Ecto neural progenitor cell (in vitro differentiated cells): ENCODE measurements around the gene NXPE4.
"Not testable (repeated sequence)": the region's sequence is repeated elsewhere in the genome, so short reads cannot be mapped to it uniquely, and the experiment has no call there.

Experiments
- DNase-seq: peaks from one replicate; pipeline ENCODE4 v3.0.0-alpha.2; 2018; ENCODE audit warnings: low spot score

Gene NXPE4

DNA sequence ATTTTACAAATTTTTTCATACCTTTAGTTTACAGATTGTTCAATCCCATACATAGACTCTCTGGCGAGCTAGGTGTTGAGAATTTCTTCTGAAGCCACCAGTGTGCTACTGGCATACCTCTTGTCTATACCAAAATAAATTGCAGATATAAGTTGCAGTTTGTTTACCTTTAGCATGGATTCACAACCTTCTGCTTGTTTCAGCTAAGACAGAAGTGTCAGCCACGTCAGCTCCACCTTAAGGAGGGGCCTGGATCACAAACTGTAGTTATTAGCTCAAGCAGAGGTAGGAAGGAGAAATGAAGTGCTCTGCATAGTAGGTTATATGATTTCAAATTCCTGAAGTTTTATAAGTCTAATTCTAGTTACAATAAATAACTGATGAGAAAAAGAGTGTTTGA, at the start of gene NXPE4:
Gene NXPE4 (minus strand): TSS at position 216 of the 400 bp plus-strand sequence. CDS start 1,027 bp downstream, outside the sequence.
- no peak for DNase-seq

DNA sequence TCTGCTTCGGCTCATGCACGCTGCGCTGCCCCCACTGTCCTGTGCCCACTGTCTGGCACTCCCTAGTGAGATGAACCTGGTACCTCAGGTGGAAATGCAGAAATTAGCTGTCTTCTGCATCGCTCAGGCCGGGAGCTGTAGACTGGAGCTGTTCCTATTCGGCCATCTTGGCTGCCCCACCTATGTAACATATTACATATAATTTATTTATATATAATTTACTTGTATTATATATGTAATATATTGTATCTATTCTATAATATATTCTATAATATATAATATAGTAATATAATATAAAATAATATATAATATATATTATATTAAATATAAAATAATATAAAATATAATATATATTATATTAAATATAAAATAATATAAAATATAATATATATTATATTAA, 43.9 kb upstream of the NXPE4 start:
- not testable (repeated sequence) for DNase-seq

- not testable (repeated sequence) for DNase-seq
These were observed 35.9 kb upstream of the NXPE4 start for GRCh38 chr11:114631445-114631965.

- no peak for DNase-seq
These were observed 29.7 kb upstream of the NXPE4 start for GRCh38 chr11:114625294-114625693.

DNA sequence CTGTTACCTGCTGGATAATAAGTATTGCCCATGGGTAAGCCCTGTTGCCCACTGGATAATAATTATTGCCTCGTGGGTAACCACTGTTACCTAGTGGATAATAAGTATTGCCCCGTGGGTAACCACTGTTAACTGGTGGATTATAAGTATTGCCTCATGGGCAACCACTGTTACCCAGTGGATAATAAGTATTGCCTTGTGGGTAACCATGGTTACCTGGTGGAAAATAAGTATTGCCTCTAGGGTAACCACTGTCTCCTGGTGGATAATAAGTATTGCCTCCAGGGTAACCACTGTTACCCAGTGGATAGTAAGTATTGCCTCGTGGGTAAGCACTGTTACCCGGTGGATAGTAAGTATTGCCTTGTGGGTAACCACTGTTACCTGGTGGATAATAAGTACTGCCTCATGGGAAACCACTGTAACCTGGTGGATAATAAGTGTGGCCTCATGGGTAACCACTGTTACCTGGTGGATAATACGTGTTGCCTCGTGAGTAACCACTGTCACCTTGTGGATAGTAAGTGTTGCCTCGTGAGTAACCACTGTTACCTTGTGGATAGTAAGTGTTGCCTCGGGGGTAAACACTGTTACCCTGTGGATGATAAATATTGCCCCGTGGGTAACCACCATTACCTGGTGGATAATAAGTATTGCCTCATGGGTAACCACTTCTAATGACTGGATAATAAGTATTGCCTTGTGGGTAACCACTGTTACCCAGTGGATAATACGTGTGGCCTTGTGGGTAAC, 29.0 kb upstream of the NXPE4 start:
- DNase-seq, result no peak

GRCh38 chr11:114623720-114624119, 28.1 kb upstream of the NXPE4 start:
- DNase-seq, result no peak

- no peak for DNase-seq
These were observed 27.3 kb upstream of the NXPE4 start for GRCh38 chr11:114622858-114623257.

- DNase-seq, result no peak
These were observed 26.6 kb upstream of the NXPE4 start for GRCh38 chr11:114621950-114622809.

- DNase-seq, result no peak
These were observed 25.5 kb upstream of the NXPE4 start for GRCh38 chr11:114621072-114621471.

- no peak for DNase-seq
These were observed 24.1 kb upstream of the NXPE4 start for GRCh38 chr11:114619659-114620173.

GRCh38 chr11:114618139-114618538, 22.6 kb upstream of the NXPE4 start:
- no peak for DNase-seq

DNA sequence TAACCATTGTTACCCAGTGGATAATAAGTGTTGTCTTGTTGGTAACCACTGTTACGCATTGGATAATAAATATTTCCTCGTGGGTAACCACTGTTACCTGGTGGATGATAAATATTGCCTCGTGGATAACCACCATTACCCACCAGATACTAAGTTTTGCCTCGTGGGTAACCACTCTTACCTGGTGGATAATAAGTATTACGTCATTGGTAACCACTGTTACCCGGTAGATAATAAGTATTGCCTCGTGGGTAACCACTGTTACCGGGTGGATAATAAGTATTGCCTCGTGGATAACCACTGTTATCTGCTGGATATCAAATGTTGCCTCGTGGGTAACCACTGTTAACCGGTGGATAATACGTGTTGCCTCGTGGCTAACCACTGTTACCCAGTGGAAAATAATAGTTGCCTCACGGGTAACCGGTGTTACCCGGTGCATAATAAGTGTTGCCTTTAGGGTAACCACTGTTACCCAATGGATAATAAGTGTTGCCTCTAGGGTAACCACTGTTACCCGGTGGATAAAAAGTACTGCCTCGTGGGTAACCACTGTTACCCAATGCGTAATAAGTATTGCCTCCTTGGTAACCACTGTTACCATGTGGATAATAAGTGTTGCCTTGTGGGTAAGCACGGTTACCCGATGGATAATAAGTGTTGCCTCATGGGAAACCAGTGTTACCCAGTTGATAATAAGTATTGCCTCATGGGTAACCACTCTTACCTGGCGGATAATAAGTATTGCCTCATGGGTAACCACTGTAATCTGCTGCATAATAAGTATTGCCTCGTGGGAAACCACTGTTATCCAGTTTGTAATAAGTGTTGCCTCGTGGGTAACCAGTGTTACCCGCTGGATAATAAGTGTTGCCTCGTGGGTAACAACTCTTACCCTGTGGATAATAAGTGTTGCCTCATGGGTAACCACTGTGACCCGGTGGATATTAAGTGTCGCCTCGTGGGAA, 21.9 kb upstream of the NXPE4 start:
- DNase-seq, result no peak

- DNase-seq, result no peak
These were observed 20.9 kb upstream of the NXPE4 start for GRCh38 chr11:114616516-114616915.

DNA sequence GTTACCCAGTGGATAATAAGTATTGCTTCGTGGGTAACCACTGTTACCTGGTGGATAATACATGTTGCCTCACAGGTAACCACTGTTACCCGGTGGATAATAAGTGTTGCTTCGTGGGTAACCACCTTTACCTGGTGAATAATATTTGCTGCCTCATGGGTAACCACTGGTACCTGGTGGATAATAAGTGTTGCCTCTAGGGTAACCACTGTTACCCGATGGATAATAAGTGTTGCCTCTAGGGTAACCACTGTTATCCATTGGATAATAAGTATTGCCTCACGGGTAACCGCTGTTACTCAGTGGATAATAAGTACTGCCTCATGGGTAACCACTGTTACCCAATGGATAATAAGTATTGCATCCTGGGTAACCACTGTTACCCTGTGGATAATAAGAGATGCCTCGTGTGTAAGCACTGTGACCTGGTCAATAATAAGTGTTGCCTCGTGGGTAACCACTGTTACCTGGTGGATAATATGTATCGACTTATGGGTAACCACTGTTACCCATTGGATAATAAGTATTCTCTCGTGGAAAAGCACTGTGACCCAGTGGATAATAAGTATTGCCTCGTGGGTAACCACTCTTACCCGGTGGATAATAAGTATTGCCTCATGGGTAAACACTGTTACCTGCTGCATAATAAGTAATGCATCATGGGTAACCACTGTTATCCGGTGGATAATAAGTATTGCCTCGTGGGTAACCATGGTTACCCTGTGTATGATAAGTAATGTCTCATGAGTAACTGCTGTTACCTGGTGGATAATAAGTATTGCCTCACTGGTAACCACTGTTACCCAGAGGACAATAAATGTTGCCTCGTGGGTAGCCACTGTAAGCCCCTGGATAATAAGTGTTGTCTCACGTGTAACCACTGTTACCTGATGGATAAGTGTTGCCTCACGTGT, 20.1 kb upstream of the NXPE4 start:
- no peak for DNase-seq

DNA sequence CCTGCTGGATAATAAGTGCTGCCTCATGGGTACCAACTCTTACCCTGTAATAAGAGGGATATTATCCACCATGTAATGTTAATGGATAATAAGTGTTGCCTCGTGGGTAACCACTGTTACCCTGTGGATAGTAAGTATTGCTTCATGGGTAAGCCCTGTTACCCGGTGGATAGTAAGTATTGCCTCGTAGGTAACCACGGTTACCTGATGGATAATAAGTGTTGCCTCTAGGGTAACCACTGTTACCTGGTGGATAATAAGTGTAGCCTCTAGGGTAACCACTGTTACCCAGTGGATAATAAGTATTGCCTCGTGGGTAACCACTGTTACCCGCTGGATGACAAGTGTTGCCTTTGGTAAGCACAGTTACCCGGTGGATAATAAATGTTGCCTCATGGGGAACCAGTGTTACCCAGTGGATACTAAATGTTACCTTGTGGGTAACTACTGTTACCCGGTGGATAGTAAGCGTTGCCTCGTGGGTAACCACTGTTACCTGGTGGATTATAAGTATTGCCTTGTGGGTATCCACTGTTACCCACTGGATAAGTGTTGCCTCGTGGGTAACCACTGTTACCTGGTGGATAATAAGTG, 18.6 kb upstream of the NXPE4 start:
- no peak for DNase-seq

DNA sequence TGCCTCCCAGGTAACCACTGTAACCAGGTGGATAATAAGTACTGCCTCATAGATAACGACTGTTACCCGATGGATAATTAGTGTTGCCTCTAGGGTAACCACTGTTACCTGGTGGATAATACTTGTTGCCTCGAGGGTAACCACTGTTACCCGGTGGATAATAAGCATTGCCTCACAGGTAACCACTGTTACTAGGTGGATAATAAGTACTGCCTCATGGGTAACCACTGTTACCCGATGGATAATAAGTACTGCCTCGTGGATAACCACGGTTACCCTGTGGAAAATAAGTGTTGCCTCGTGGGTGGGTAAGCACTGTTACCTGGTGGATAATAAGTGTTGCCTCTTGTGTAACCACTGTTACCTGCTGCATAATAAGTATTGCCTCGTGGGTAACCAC, 17.5 kb upstream of the NXPE4 start:
- DNase-seq, result not testable (repeated sequence)

- DNase-seq, result no peak
These were observed 17.1 kb upstream of the NXPE4 start for GRCh38 chr11:114612686-114613085.

GRCh38 chr11:114612199-114612598, 16.6 kb upstream of the NXPE4 start:
- DNase-seq, result not testable (repeated sequence)

GRCh38 chr11:114610984-114611944, 15.7 kb upstream of the NXPE4 start:
- no peak for DNase-seq
